Retina (tissue), 1 donor: ENCODE data around the gene CABP2.
"Not testable (repeated sequence)": the region's sequence is repeated elsewhere in the genome, so short reads cannot be mapped to it uniquely, and the experiment has no call there.

Experiments used
- DNase-seq: peaks from one replicate; pipeline ENCODE4 v3.0.0-alpha.2; 2016

The CABP2 gene

DNA sequence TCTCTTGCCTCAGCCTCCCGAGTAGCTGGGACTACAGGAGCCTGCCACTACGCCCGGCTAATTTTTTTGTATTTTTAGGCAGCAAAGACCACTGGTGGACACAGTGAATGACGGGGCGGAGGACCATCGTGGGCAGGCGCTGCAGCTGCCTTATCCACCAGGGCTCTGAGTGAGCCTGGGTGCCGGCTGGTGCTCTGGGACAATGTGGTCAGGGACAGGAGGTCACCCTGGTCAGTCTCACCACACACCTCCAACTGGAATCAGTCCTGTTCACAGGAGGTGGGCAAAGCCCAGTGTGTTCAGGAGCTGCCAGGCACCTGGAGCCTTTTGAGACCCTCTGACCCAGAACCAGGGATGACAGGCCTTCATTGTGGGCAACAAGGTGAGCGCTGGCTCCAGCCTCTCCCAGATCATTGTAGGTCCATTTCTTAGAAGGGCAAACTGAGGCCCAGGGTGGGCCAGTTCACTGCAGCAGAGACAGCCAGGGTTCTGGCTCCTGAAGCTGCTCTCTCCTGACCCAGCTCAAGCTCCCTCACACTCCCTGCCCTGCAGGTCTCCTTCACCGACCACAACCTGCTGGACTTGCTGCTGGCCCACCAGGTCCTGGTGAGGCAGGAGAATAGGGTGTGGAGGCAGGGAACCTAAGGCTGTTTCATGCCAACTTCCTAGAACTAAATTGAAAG, 15.7 kb upstream of the CABP2 start:
- no peak for DNase-seq

DNA sequence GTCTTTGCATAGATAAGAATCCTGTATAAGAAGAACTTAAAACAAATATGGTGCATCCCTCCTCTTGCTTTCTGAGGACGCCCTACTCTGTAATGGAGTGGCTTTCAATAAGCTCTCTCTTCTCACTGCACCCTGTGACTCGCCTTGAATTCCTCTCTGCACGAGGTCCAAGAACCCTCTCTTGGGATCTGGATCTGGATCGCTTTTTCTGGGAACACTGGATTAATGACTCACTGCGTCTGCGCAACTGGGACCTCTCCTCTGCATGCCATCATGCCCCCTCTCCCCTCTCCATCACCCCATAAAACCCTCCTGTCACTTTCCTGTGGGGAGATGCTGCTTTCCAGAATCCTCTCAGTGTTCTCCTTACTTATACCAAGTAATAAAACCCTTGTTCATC, 15.1 kb upstream of the CABP2 start:
- no peak for DNase-seq

DNA sequence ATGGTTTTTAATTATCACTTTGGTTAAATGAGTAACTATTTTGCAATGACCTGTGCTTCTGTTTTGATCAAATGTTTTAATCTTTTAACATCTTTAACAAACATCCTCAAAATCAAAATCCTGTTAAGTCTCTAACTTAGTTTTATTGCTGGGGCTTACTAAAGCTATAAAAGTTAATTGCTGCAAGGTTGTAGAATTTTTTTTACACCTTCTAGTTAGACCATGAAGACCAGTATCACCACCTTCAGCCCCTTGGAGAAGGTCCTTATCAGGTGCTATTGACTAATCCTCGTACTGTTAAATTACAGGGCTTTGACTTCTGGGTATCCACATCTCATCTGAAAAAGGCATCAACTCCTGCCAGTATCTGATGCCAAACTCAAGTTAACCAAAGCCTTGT, 12.3 kb upstream of the CABP2 start:
- DNase-seq = no peak

DNA sequence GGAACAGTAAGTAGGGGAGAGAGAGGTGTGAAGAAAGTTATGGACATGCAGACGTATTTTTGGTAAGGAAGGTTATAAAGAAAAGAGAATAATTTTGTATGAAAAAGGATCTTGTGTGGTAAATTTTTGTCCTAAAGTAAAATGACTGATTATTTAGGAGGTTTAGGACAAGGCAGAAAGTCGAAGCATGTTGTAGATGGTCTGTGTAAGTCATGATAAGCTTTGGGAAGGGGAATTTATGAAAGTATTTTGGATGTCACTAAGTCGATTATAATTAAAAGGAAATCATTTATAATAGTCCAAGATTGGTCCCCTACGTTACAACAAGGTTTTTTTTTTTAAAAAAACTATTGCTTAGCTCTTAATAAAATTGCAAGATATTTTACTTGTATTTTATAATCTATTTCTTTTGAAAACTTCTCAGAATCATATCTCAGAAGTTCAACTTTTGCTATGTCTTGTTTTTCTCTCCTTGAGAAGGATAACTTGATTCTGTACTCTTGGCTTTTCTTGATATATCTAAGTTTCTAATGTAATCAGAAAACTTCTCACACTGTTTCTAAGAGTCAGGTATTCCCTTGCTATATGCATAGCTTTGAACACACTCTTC, 10.9 kb upstream of the CABP2 start:
- DNase-seq = no peak

DNA sequence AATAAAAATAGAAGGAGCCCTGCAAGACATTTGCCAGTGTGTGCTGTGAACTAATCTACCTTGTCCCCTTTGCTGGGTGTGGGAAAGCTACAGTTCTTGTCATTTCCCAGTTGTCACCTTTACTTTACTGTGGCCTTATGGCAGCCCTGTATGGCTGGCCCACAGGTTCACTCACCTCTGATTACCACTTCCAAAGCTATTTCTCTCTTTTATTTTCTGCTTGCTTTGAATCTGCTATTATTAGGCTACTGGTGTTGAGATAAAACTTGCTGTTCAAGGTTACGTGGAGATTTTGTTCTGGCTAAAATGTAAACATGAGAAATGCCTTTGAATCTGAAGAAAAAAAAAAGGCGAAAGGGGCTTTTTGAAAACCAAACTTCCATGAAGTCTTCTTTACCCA, 9.6 kb upstream of the CABP2 start:
- DNase-seq = no peak

DNA sequence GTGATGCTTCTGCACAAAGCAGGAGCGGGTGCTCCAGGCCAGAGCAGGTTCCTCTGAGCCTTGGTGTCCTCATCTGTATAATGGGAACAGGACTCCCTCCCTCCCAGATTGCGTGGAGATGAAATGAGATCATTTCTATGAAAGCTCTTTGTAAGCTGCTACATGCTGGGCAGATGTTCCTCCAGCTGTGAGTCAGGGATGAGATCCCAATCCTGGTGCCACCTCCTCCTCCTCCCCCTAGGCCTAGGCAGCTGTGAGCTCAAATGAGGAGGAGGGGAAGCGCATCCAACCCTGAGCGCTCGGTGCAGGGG, 7.0 kb upstream of the CABP2 start:
- DNase-seq = no peak

DNA sequence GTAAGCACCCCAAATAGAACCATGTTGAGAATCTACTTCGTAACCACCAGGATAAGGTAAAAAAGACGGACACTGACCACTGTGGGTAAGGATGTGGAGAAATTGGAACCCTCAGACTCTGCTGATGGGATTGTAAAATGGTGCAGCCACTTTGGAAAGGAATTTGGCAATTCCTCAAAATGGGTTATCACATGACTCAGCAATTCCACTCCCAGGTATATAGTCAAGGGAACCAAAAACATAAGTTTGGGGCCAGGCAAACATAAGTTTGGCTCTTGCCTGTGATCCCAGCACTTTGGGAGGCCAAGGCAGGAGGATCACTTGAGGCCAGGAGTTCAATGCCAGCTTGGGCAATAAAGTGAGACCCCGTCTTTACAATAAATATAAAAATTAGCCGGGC, 5.1 kb upstream of the CABP2 start:
- DNase-seq = no peak

DNA sequence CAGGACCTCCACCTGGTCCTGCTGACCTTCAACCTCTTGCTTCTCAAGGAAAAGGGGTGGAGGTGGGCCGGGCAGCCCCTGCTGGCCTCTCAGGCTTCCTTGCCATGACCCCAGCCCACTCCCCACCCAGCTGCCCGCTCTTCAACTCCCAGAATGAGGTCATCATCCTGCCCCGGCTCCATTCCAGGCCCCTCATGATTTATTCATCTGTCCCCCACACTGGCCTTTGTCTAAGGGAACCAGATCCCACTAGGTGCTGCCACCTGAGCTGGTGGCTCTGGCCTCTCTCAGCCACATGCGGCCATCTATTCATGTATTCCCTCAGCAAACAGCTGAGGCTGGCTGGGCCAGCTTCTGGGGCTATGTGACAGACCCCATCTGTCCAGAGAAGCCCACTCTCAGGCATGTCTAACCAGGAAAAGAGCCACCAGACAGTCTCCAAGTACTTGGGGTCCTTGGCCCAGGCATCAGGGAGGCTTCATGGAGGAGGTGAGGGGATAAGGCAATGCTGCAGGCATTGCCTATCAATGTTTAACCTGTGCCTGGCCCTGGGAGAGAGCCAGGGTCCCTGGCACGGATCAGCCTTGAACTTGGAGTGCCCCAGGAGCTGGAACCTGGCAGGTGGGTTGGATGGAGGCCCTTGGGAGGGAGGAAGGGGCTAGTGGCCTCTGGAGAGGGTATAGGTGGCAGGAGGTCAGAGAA, 2.2 kb upstream of the CABP2 start:
- DNase-seq = no peak

DNA sequence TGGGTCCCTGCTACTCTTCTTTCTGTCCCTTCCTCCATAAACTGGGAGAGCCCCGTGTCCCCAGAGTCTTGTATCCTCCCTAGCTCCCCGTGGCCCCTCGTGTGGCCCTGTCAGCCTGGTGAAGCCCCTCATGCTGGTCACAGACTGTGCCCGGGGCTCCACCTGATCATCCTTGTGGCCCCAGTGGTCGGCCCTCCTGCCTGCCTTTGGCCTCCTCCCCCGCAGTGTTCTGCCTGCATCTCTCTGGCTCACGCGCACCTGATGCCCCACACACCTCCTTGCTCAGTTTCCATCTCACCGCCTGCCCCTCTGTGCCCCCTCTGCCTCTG, 1.2 kb upstream of the CABP2 start:
- no peak for DNase-seq

DNA sequence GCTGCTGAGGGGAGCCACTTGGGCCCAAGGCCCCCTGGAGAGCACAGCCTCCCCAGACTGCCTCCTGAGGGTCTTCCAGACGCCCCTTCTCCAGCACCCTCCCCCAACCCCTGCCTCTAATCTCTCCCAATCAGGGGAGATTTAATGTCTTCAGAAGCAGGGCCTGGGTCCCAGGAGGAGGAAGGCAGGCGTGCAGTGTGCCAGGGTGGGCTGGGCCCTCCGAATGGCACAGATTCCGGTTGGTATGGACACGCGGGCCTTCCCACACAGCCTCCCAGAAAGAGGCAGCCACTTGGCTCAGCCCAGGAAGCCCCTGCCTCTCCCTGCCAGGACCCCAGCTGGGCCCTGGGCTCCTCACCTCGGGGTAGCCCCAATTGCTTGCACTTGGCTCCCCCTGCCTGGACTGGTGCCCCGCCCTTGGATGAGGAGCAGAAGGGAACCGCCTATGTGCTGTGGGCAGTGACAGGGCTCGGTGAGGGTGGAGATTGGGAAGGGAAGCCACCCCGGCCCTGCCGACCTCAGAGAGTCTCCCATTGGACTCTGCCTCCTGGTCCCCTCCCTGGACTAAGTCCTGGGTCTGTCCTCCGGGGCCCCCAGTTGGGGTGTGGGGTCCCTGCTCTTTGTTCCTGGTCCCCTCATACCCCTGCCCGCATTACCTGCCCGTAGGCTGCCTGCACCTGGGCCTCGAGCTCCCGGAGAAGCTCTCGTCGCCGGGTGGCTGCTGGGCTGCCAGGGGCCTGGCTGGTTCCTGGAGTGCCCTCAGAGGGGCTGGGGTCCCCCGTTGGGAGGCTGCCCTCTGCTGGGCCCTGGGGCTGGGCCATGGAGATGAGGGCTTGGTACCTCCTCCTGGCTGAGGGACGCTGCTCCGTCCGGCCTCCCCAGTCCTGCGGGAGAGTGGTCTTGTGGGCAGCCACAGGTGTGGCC, 572 bp upstream of the CABP2 start:
- DNase-seq = no peak

DNA sequence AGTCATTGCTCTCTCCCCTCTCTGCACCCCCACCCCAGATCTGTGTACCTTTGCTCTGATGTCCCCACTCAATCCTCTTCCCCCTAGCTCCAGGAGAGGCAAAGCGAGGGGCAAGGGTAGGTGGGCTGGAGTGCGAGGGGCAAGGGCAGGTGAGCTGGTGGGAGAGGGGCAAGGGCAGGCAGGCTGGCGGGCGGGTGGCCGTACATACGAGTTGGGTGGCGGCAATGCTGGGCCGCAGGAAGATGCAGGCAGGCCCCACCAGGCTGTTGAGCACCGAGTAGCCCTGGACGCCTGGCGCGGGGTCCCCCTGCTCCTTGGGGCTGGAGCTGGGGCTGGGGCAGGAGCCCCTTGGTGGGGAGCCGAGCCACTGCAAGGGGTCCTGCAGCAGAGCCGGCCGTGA, 908 bp downstream of the CABP2 start:
- DNase-seq = no peak

DNA sequence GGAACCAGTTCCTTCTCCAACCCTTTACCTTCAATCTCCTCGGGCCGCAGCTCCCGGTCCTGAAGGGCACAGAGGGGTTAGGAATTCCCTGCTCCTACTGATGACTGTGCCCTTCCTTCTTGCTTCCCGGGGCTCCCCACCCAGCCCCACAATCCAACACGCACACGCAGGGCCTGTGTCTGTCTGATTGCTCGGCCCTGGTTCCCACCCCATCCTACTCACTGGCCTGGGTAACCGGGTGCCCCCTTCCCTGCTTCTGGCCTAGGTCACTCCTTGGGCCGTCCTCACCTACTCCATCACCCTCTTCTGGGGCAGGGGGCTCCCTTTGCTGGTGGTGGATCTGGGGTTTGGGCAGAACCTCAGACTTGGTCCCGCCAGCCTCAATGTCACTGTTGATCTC, 1.3 kb downstream of the CABP2 start:
- DNase-seq = no peak

DNA sequence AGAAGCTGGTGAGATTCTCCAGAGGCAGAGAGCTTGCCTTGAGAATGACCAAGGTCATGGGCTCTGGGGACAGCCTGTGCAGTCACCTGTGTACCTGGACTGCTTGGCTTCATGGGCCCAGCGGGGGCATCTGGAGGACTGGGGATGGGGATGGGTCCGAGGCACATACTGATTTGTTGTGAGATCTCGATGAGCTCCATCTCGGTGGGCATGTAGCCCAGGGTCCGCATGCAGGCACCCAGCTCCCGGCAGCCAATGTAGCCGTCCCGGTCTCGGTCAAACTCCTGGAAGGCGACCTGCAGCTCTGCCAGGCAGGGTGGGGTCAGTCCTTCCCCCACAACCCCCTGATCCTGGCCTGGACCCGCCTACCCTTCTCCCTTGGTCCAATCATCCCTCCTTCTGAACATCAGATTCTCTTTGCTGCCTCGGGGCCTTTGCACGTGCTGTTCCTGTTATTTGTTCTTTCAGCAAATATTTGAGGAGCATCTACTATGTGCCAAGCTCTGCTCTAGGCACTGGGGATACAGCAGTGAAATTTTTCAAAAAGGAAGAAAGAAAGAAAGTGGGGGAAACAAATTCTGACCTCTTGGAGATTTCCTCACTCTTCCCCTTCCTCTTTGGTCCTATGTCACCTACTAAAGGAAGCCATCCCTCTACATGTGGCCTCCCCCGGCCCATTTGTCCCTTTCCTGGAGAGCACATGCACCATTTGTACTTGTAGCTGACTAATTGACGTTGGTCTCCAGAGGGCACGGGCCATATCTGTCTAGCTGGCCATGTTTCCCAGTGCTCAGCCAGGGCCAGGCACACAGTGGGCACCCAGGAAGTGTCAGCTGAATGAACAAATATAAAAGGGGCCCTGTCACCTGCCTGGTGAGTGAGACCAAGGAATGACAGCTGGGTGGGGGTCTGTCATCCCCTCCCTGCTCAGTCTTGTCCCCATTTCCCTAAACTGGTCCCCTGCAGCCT, 2.1 kb downstream of the CABP2 start:
- no peak for DNase-seq

DNA sequence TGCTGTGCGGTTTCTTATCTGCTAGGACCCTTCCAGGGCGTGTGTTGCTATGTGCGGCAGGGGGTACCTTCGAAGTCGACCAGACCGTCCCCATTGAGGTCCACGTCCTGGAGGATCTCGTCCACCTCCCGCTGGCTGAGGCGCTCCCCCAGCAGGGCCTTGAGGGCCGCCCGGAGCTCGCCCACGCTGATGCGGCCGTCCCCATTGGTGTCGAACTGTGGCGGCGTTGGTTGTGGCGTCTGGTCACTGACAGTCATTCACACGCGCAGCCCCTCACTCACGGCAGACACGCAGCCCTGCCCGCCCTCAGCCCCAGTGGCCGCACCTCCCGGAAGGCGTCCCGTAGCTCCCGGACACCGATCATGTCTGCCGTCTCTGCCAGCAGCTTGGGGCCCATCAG, 3.5 kb downstream of the CABP2 start:
- DNase-seq = no peak

DNA sequence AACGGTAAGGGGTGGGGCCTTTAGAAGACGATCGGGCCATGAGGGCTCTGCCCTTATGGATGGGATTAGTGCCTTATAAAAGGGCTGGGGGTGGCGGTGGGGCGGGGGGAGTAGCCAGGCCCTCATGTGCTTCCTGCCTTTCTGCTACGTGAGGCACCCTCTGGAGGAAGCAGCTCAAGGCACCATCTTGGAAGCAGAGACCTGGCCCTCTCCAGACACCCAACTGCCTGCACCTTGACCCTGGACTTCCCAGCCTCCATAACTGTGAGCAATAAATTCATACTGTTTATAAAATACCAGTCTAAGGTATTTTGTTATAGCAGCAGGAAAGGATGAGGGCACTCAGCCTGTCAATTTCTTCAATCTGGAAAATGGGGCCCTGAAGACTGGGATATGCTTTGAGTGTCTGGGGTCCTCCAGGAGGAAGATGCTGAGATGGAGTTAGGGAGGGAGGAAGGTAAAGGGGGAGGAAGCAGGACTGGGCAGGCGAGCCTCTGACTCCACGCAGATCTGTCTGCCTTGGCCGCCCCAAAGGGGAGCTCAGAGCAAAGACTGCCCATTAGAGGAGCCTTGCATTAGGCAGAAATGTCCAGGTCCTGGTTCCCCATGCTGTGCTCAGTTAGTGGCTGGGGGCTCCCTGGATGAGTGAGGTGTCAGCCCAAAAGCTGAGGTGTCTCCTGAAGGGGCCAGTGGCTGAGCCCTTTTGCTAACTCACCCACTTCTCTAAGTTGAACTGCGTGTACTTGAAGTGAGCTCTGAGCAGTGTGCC, 5.3 kb downstream of the CABP2 start:
- no peak for DNase-seq

DNA sequence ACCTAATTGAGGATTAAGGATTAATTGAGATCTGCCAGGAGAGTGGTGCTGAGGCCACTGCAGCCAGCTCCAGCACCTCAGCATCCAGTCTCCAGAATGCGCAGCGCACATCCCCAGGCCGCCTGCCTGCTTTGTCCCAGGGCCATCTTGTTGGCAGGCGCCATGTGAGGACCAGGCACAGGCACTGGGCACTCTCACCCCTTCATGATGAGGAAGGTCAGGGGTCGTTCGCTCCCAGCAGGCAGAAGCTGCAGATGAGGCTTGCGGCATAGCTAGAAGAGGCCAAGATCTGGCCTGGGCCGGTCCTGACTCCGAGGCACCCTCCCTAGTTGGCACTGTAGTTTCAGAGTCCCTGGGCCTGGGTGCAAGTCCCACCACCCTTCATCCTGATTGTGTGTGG, 6.4 kb downstream of the CABP2 start:
- no peak for DNase-seq

DNA sequence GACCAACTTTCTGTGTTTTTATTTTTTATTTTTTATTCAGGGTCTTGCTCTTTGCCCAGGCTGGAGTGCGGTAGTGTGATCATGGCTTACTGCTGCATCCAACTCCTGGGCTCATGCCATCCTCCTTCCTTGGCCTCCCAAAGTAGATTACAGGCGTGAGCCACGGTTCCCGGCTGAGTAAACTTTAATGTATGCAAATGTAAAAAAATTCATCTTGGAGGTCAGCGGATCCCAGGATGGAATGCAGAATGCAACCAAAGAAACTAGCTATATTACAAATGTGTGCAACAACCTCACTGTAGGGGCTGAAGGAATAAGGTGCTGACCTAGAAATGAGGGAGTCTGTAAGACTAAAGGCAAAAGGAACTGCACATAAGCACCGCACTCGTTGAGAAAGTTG, 9.1 kb downstream of the CABP2 start:
- no peak for DNase-seq

DNA sequence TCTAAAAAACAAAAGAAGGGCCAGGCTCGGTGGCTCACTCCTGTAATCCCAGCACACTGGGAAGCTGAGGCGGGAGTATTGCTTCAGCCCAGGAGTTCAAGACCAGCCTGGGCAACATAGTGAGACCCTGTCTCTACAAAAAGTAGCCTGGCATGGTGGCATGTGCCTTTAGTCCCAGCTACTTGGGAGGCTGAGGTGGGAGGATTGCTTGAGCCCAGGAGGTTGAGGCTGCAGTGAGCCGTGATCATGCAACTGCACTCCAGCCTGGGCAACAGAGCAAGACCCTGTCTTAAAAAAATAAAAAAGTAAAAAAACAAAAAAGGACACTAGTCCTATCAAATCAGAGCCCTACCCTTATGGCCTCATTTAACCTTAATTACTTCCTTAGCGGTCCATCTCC, 11.7 kb downstream of the CABP2 start:
- DNase-seq = not testable (repeated sequence)

DNA sequence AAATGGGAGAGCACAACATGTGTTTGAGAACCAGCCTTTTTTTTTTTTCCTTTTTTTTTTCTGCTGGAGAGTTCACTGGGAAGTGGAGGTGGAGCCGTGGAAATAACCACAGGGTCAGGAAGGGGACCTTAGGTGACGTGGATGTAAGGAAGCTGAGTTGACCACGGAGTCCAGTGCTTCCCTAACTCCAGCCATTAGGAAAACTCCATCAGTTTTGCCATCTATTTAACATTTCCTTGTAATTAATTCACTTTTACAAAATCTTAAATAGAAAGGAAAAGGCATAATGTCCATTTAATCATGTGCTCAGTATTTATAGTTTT, 13.3 kb downstream of the CABP2 start:
- DNase-seq = no peak

DNA sequence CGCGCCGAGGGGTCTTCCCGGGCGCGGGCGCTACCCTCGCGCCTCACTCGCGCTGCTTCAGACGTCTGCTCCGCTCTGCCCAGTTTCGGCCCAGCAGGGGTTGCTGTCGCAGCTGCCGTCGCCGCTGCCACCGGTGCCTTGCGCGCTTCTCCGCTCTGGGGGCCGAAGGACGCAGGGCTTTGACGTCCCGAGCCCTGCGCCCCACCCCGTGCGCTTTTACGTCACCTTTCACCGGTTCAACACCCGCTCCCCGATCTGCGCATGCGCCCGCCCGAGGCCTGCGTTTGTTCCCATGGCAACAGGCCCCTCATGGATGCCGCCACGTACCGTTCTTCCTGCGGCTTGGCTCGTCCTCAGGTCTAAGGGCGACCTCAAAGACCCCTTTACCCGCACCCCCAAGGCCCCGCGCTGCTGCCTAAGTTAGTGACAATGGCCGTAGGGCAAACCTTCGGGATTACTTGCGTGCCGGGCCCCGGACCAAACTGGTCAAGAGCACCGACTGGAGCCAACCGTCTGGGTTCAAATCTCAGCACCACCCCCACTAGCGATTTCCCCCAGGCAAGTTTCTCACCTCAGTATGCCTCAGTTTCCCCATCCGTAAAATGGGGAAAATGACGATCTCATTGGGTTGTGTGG, 14.6 kb downstream of the CABP2 start:
- peak; percentile 100 for DNase-seq

DNA sequence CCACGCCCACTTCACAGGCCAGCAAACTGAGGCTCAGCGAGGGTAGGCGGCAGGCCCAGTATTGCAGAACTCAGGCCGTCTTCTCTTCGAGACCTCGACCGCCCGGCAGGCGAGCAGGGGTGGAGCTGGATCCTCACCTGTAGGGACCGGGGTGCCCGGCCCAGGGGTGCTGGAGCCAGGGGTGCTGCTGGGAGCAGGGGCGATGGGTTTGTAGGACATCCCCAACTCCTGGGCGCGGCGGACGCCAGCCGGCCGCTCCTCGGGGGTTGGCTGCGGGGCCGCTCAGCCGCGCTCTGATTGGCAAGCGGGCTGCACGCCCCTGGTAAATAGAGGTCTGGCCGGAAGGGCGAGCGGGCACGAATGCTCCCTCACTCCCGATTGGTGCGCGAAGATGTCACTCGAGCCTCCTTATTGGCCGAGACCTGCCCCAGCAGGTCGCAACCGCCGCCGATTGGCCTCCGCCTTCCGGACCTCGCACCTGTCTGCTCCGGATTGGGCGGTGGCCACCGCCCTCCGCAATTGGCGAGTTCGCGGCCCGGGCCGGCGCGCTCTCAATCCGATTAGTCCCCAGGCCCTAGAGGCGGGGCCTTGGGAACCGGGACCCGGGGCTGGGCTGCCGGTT, 15.3 kb downstream of the CABP2 start, which contains the start of gene CDK2AP2:
Gene CDK2AP2 (minus strand): TSS at position 299 of the 622 bp plus-strand sequence. CDS start 80 bp downstream, at position 219.
- DNase-seq = peak; percentile 100
